GM12891 (cell line): ENCODE results near the gene NUB1.

ENCODE experiments used
- POLR2A ChIP-seq: IDR thresholded peaks from 2 replicates; pipeline ENCODE4 v1.6.1; 2011; ENCODE audit warnings: low read depth, low read length, control low read depth
- TAF1 ChIP-seq: IDR thresholded peaks from 2 replicates; pipeline ENCODE4 v1.6.1; 2011; ENCODE audit warnings: low read depth, low read length, control low read depth

DNA sequence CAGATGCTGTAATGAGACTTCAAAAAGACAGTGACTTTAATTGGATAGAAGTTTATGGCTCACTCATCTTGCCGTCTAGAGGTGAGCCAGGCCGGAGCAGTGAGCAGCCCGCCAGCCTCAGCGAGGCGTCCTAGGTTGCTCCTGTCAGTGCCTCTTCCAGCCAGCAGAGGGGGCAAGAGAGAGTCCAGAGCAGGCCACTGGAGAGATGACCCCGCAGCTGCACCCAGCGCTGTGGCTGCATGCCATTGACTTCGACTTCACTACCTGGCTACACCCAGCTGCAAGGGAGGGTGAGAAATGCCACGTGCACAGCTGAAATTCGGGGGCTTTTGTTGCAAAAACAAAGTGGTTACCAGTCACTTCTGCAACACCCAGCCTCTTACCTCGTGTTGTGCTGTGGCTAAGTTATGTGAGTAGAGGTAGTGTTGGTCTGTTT lies 26.5 kb downstream of the NUB1 start:
- no peak for TF ChIP-seq POLR2A
- no peak for TF ChIP-seq TAF1
